ENCODE results near the gene C2CD2.

GRCh38 chr21:41925767-41926116 lies 28.1 kb downstream of the C2CD2 start:
- TF ChIP-seq CTCF (conservative IDR thresholded peaks at IDR 0.05; ENCODE audit: low read depth in 2 of 2) (no peak), EZH2 (IDR thresholded peaks at IDR 0.05; ENCODE audit: low read depth, unreplicated experiment) (no peak), CREB1 (CRISPR knock-in tag; IDR thresholded peaks at IDR 0.05; ENCODE audit: low read depth) (no peak), POLR2AphosphoS5 (IDR thresholded peaks at IDR 0.05; ENCODE audit: low read depth) (no peak), ZNF331 (CRISPR knock-in tag; IDR thresholded peaks at IDR 0.05; ENCODE audit: low read depth) (no peak), REST (IDR thresholded peaks at IDR 0.05; ENCODE audit: unreplicated experiment) (no peak), EZH2phosphoT487 (IDR thresholded peaks at IDR 0.05; ENCODE audit: unreplicated experiment) (no peak)
